ENCODE measurements around the gene CBFA2T3. TPM values are rescaled to one million over a fixed set of nuclear protein-coding genes. Genes with fewer than 3 reads are reported as not detected.

CBFA2T3 gene
- total RNA-seq, 1 experiment from 2014 or later: 2.9 TPM

- H2BK12ac ChIP-seq (ENCODE audit: insufficient read length, low read depth, low read length): no peak overlapping the region
- H3K9ac ChIP-seq (ENCODE audit: extremely low read depth, insufficient read length, low read length): no peak overlapping the region
- H3K27me3 ChIP-seq (ENCODE audit: insufficient read depth, low read length): no peaks in the 10 kb centered on the region; the same call in 1 of the 2 replicates
- no peak overlapping the region for H3K27ac ChIP-seq (ENCODE audit: insufficient read length, low read depth, low read length)
- no peak overlapping the region for H3K4me2 ChIP-seq (ENCODE audit: insufficient read depth, insufficient read length, low read length)
- H3K79me2 ChIP-seq (ENCODE audit: insufficient read depth, low read length): no peaks in the 10 kb centered on the region
- no peak overlapping the region for H2AK5ac ChIP-seq (ENCODE audit: insufficient read length, low read length)
- no peak overlapping the region for H2BK120ac ChIP-seq (ENCODE audit: low read depth, low read length, poor library complexity, severe bottlenecking)
- no peak overlapping the region for H3K23ac ChIP-seq (ENCODE audit: insufficient read length, low read depth, low read length)
- Mint-ChIP-seq H3K4me1 (peaks cover 12 to 24% of the 10 kb centered on the region in 2 experiments), H3K9me3 (peaks cover 24 to 33% of the 10 kb centered on the region in 2 experiments), H3K4me3 (no peak overlapping the region), H3K36me3 (ENCODE audit: insufficient read depth in 1 of 3, low read depth in 3 of 3) (peaks cover 0 to 26% (median 13%) of the 10 kb centered on the region in 3 experiments), H3K27ac (no peak overlapping the region), H3K27me3 (ENCODE audit: low read depth) (peaks cover 18% of the 10 kb centered on the region)
- H3K14ac ChIP-seq (ENCODE audit: insufficient read depth, low read length): no peak overlapping the region
- no peak for TF ChIP-seq CTCF (conservative IDR thresholded peaks at IDR 0.05)
- no peak overlapping the region for H3K56ac ChIP-seq (ENCODE audit: insufficient read length, low read depth, low read length)
- no CpG with 5 or more reads among the region's 28 CpGs for WGBS (ENCODE audit: extremely low coverage, insufficient read length, low lambda C conversion rate)
- DNase-seq: no peak
- H2BK5ac ChIP-seq (ENCODE audit: insufficient read length, low read length): no peak overlapping the region
- no peak overlapping the region for H2BK15ac ChIP-seq (ENCODE audit: low read depth, low read length)
- no peak overlapping the region for H4K5ac ChIP-seq (ENCODE audit: insufficient read length, low read depth, low read length)
- H3K79me1 ChIP-seq (ENCODE audit: insufficient read depth, low read depth, low read length, poor library complexity, severe bottlenecking): no peaks in the 10 kb centered on the region
- H3K23me2 ChIP-seq (ENCODE audit: insufficient read length, low read depth, low read length, poor library complexity, severe bottlenecking): no peaks in the 10 kb centered on the region
- H3T11ph ChIP-seq (ENCODE audit: low read length): no peak overlapping the region
- H2AFZ ChIP-seq (ENCODE audit: low read length): no peak overlapping the region
- no peaks in the 10 kb centered on the region for H4K20me1 ChIP-seq (ENCODE audit: control insufficient read depth, insufficient read depth, insufficient read length)
- no peak overlapping the region for H3K4ac ChIP-seq (ENCODE audit: low read depth, low read length)
- no peaks in the 10 kb centered on the region for H3K4me1 ChIP-seq (ENCODE audit: insufficient read depth, low read length)
- no peak overlapping the region for H2BK20ac ChIP-seq (ENCODE audit: low read depth, low read length, poor library complexity, severe bottlenecking)
- H4K91ac ChIP-seq (ENCODE audit: insufficient read length, low read depth, low read length): no peak overlapping the region
- H4K8ac ChIP-seq (replicated peaks; ENCODE audit: insufficient read length, low read depth, low read length): no peak overlapping the region
- H3K9me3 ChIP-seq (ENCODE audit: control insufficient read depth, low read depth, low read length): peaks cover 9% of the 10 kb centered on the region
- no peak overlapping the region for H3K18ac ChIP-seq (ENCODE audit: insufficient read length, low read depth, low read length)
Observed at GRCh38 chr16:88995746-88996535, 18.9 kb upstream of the CBFA2T3 start.

Measured in H9 (cell line).